Right kidney (tissue), 1 donor: ENCODE results near the gene TSSC4.

Experiments used
- DNase-seq: peaks from one replicate; pipeline ENCODE4 v3.0.0-alpha.2; 2016

Gene TSSC4

DNA sequence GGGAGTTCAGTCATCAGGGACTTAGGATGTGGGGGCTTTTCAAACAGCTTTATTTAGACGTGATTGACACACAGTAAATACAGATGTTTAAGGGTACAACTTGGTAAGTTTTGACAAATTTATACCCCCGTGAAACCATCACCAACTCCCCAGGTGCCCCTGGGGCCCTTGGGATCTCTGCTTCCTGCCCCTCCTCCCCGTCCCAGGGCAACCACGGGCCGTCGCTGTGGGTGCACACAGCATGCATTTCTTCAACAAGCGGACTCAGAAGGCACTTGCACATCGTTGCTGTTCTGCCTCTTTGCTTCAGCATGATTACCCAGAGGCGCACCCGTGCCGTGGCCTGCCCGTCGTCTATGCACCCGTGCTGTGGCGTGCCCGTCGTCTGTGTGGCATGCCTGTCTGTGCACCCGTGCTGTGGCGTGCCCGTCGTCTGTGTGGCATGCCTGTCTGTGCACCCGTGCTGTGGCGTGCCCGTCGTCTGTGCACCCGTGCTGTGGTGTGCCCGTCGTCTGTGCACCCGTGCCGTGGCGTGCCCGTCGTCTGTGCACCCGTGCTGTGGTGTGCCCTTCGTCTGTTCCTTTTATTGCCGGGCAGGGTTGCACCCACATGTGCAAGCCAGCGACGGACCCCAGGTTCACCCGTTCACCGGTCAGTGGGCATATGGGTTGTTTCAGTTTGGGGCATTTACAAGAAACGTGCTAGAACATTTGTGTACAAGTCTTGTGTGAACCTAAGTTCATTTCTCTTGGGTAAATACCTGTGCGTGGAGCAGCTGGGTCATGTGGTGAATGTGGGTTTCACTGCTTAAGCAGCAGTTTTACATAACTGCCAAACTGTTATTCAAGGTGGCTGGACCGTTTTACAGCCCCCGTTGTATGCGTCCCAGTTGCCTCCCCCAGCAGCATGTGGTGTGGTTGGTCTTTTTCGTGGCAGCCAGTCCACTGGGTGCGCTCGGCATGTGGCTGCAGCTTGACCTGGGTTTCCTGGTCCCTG, 15.1 kb upstream of the TSSC4 start:
- no peak for DNase-seq

DNA sequence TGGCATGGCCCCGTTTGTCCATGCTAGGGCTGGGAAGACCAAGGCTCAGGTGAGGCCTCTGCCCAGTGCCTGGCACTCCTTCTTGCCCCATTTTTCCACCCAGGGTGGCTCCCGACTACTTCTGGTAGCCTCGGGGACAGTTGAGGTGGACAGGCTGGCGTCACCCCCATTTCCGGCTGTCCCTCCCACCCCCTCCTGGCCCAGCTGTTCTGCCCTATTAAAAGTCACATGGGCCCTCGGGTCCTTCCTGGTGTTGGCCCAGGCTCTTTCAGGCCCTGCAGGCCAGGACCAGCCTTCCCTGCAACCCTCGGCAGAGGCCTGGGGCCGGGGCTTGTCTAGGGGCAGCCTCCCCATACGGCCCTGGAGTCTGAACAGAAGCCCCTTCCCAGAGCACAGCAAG, 14.0 kb upstream of the TSSC4 start:
- no peak for DNase-seq

DNA sequence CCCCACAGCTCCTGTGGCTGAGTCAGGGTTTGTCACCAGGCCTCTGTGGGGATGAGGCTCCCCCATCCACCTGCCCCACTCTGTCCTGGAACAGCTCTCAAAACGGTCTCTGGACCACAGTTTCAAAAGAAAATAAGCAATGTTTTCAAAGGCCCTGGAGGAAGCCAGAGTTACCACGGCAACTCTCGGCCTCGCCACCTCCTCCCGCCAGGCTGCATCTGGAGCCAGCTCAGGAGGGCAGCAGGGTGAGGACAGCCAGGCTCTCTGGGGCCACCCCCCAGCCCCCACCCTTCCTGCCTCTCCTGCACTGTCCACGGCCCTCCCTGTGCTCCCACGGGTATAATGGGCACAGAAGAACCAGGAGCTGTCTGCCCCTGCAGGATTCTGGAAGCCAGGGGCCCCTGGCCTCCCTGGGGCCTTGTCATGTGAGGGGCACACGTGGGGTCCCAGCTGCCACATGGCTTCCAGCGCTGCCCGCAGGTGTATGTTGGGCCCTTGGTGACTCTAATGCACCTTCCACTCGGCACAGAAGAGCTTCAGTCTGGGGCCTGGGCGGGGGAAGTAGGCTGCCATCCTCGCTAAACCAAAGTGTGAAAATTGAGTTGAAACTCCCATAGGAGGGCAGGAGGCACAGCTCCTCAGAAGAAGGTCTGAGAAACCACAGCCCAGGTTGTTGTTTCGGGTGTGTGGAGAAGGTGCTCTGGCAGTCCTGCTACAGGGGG, 13.1 kb upstream of the TSSC4 start:
- no peak for DNase-seq

DNA sequence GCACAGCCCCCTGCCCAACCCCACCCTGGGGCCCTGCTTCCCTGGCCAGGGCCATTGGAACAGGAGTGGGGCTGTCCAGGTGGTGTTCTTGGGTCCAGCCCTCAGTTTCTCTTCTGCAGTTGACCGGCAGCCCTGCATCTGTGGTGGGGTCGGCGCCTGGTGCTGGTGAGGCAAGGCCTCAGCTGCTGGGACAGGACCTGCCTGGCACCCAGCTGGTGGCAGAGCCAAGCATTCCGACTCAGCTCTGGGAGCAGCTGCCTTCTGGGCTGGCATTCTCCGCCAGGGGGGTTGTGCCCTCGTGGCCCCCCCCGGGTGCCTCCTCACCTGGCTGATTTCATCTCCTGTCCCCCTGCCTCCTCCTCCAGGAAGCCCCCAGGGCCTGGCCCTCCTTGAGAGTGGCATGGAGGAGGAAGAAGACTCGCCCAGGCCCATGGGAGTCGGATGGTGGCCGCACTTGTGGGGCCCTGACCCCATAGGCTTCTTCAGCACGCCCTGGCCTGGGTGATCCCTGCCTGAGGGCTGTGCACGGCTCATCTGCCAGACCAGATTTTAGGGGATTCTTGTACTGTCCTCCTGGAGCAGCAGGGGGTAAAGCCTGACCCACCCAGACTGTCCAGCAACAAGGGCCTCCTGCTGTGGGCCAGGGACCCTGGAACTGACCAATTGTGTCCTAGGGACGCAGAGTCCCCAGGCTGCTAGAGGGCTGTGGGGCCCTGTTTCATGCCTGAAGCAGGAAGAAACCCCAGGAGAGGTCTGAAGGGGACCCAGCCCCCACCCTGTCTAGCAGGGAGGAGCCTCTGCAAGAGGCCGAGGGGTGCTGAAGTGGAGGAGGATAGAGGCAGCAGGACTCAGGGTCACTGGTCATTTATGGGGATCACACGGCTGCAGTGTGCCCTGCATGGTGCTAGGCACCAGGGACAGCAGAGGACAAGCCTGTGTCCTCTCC, 11.8 kb upstream of the TSSC4 start:
- DNase-seq, result no peak

DNA sequence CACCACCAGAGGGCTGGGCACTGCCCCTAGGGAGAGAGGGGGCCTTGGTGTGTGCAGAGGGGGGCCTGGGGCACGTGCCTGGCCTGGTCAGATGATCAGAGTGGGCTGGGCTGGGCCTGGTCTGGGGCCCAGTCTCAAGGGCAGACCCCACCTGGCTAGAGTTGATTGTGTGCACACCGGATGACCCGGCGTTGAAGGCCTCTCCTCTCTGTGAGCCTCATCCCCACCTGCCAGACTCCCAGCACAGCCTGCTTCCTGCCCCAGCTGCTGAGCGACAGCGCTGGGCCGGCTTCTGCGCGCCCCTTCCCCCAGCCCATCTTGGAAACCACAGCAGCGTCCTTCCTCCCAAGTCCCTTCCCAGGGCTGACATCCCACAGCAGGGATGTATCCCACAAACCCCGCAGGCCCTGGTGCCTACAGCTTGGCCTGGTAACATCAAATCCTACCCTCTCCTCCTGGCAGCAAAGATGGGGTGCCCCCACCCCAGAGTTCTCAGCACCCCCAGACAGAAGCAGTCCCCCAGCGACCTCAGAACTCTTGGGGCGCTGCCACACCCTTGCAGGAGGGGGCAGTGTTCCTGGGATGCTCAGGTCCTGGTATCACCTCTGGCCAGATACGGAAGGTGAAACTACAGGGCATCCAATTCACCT, 11.0 kb upstream of the TSSC4 start:
- DNase-seq, result no peak

DNA sequence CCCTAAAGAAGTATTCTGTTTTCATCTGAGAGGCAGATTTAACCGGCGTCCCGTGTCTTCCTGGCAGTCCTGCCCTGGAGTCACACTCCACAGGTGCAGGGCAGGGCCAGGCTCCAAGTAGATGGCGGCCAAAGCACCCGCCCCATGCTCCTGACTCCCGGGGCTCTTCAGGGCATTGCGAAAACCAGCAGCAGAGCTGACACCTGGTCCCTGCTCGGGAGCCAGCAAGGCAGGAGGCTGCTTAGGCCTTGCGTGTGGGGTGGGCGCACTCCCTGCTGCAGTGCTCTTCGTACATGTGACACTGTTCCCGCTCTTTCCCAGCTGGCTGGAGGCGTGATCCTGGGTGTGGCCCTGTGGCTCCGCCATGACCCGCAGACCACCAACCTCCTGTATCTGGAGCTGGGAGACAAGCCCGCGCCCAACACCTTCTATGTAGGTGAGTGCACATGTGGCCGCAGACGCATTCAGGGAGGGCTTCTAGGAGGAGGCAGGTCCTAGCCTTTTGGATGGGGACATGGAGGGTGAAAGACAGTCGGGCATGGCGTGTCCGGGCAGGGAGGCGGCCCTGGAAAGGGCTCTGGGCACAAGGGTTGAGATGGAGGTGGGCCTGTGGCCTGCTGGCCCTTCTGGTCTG, 10.3 kb upstream of the TSSC4 start:
- DNase-seq, result no peak

DNA sequence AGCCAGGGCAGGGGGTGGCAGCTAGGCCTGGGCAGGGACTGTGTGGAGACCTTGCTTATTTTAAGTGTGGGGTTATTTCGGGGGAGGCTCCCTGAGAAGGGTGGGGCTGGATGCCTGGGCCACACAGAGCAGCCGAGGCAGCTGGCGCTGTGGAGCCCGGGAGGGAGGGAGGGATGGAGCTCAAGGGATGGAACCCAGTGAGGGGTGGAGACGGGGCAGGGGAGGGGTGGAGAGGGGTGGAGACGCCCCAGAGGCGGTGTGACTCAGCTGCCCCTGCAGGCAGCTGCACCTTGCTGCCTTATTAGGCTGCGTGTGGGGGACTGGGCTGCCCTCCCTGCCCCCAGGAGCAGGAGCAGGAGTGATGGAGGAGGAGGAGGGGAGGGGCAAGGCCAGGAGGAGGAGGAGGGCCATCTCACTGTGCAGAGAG, 9.8 kb upstream of the TSSC4 start:
- no peak for DNase-seq

DNA sequence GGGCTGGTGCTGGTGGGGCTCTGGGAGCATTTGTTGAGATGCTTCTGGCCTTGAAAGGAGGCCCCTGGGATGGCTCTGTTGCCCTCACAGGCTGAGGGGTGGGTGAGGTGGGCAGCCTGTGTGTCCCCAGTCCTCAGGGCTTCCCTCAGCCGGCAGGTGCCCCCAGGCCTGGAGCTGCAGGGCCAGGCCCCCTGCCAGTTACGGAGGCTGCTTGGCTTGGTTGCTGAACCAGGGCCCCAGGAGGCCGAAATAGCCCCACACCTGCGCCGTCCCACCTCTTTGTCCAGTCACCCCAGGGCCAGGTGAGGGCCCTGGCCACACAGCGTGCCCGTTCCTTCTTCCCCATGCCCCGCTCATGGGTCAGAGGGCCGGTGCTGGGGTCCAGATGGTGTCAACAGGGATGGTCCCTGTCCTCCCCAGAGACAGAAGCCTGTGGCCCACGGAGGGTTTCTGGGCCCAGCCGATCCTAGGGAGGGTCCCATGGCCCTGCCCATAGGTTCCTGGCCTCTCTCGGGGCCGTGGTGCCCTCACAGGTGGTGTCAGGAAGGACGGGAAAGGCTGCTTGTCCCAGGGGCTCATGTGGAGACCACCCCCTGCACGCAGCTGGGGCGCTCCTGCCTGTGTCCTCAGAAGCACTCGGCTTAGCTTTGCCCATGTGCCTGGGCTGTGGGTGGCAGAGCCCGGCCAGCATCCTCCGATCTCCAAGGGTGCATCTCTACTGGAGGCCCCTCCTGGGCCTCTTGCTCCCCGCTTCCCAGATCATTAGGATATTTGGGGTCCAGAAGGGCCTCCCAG, 9.2 kb upstream of the TSSC4 start:
- DNase-seq, result no peak

DNA sequence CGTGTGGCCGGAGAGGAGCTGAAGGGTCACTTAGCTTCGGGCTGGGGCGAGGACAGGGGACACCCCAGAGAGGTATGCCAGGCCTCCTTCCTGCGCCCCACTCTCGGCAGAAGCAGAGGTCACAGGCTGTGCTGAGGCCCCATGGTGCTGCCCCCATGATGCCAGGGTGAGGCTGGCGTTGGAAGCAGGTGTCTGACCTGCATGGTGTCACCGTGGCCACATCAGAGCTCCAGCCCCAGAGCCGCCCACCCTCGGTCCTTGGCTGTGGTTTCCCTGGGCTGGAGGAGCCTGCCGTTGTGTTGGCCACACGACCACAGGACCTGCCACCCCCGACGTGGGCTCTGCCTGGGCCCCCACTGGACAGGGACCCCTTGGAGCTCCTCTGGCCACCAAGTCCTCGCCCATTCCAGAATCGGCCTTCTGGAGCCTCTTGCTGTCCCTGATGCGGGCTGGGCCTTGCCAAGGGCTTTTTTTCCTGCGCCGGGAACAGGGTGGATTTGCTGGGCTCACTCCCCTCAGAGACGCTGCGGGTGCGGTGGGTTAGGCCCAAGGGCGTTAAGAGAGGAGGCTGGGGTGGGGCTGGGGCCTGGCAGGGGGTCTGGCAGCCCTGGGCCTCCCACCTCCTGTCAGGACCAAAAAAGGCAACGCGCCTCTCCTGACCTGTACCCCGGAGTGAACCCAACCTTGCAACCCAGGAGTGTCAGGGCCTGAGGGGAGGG, 8.2 kb upstream of the TSSC4 start:
- DNase-seq, result no peak

DNA sequence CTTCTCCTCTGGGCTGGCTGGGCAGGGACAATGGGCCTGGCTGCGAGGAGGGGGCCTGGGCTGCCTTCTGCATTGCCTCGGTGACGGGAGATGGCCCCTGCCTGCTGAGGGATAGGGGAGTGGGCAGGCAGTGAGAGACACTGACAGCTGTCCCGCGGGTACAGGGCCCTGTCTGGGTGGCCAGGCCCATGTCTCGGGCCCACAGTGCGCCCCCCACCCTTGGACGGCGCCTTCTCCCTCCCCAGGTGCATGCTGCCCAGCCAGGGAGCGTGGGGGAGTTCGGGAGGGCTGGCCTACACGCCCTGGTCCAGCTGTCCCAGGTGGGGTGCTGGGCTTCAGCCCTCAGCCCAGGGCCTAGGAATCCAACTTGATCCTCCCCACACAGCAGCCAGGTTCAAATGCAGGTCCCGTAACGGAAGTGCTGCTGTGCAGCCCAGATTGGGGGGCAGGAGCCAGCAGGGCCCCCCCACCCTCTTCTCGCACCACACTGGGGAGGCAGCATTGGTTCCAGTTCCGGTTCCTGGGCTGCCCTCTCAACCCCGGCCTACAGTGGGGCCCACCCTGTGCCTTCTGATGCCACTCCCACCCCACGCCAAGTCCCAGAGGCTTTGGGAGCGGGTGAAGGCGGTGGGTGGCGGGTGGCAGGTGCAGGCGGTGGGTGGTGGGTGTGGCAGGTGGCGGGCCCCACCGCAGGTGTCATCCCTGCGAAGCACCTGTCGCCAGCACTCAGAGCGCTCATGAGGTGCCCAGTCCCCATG, 7.3 kb upstream of the TSSC4 start:
- no peak for DNase-seq

DNA sequence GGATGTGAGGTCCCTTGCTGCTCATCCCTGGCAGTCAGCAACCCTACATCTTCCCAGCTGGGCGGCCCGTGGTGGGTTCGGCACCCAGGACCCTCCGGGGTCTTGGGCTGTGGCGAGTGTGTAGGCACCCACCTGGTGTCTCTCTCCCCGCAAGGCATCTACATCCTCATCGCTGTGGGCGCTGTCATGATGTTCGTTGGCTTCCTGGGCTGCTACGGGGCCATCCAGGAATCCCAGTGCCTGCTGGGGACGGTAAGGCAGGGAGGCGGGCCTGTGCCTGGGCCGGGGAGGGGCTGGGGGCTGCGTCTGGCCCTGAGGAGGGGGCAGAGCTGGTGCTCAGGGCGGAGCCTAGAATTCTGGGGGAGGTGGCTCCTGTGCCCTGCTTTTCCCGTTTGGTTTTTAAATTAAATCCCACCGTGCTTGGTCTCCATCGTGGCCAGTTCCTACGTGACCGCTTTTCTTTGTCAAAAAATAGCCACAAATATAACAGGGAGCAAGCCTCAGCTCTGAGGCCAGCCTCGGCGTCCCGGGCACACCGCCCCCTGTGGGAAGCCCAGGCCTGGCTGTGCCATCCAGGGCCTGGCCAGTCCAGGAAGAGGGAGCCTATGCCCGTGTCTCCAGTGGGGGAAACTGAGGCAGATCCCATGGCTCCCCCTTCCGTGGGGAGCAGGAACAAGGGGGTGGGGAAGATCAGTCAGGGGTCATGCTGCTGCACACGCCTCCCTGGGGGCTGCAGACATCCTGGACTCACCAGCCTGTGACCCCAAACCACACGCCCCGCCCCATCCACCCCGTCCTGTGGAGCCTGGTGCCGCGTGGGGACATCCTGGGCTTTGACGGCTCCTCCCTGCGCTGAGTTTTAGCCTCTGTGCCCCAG, 6.4 kb upstream of the TSSC4 start:
- no peak for DNase-seq

DNA sequence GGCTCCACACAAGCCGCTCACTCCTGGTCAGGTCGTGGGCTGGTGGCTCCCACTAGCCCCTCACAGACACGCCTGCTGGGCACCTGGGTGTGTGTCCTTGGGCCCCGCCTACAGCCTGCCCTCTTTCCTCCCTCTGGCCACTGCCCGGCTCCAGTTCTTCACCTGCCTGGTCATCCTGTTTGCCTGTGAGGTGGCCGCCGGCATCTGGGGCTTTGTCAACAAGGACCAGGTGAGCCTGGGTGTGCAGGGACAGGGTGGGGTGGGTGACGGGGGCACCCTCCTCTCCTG, 5.8 kb upstream of the TSSC4 start:
- DNase-seq, result no peak

DNA sequence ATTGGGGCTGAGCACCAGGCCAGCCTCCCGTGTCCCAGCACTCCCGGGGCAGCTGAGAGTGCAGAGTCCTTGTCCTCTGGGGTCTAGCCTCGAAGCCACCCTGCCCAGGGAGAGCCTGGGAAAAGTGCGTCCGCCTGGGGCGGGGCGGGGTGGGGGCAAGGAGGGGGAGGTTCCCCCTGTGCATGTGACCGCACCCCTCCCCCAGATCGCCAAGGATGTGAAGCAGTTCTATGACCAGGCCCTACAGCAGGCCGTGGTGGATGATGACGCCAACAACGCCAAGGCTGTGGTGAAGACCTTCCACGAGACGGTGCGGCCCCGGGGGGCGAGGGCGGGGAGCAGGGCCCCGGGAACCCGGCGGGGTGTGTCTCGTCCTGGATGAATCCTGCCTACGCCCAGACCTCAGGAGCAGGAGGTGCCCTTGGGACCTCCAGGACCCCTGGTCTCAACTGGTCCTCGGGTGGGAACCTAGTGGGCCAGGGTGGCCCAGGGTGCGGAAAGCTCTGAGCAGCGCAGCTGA, 5.3 kb upstream of the TSSC4 start:
- no peak for DNase-seq

DNA sequence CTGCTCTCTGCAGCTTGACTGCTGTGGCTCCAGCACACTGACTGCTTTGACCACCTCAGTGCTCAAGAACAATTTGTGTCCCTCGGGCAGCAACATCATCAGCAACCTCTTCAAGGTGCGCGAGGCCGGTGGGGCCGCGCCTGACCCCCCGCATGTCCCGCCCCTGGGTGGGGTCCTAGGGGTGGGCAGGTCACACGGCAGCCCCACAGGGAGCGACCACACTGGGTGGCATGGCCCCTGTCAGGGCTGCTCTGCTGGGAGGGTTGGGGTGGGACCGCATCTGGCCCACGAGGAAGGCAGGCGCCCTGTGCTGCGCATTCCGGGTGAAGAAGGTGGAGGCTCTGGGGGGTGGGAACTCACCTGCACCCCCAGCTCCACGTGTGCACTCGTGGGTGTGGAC, 4.7 kb upstream of the TSSC4 start:
- DNase-seq, result no peak

DNA sequence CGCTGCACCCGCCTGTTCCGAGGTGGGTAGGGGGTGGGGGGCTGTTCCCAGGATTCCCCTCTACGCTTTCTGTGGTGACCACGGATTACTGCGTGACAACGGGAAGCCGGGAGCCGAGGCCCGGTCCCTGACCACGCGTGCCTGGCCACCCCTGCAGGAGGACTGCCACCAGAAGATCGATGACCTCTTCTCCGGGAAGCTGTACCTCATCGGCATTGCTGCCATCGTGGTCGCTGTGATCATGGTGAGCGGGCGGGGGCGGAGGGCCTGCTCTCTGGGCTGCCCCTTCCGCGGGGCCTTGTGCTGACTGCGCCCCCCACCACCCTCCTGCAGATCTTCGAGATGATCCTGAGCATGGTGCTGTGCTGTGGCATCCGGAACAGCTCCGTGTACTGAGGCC, 4.1 kb upstream of the TSSC4 start:
- DNase-seq, result no peak

DNA sequence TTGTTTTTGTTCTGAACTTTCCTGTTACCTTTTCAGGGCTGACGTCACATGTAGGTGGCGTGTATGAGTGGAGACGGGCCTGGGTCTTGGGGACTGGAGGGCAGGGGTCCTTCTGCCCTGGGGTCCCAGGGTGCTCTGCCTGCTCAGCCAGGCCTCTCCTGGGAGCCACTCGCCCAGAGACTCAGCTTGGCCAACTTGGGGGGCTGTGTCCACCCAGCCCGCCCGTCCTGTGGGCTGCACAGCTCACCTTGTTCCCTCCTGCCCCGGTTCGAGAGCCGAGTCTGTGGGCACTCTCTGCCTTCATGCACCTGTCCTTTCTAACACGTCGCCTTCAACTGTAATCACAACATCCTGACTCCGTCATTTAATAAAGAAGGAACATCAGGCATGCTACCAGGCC, 3.5 kb upstream of the TSSC4 start:
- DNase-seq, result no peak

DNA sequence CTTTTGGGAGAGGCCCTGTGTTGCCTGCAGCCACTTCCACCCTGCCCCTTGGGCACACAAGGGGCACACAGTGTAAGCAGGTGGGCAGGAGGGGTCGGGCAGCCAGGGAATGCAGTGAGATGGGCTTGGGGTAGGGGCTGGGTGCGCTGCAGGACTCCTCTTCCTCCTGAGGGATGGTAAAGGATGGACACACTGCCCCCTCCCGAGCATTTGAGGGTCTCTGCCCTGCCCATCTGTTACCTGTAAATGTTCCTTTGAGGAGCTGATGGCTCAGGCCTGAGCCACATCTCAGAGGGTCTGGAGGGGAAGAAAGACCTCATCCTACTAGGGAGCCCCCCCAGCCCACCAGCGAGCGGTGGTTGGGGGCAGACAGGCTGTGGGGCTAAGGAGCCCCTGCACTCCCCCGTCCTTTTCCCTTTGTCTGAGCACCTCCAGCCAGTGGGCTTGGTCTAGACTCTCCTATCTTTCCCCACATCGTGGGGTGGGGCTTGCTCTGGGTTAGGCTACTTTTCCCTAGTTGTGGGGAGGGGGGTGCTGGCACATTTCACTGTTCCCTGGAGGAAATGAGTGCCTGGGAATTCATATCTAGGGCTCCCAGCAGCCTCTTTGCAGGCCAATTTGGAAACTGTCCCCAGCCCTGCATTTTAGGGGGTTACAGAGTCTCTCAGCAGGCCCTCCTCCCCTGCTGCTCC, 1.7 kb upstream of the TSSC4 start:
- no peak for DNase-seq
